ENCODE results near the gene WRNIP1. TPM values are rescaled to one million over a fixed set of nuclear protein-coding genes. Genes with fewer than 3 reads are reported as not detected.

WRNIP1 gene
- total RNA-seq, 4 donors from 2014 or later = 70.6 to 99.9 (median 84.1) TPM

- no peaks in the 10 kb centered on the region for H3K27me3 ChIP-seq
- H3K9me3 ChIP-seq = no peaks in the 10 kb centered on the region
- 83 to 87% methylated on average over 5 of the region's 5 CpGs for WGBS, 2 donors
- no peak overlapping the region for H3K27ac ChIP-seq
- TF ChIP-seq, protein P1, sequence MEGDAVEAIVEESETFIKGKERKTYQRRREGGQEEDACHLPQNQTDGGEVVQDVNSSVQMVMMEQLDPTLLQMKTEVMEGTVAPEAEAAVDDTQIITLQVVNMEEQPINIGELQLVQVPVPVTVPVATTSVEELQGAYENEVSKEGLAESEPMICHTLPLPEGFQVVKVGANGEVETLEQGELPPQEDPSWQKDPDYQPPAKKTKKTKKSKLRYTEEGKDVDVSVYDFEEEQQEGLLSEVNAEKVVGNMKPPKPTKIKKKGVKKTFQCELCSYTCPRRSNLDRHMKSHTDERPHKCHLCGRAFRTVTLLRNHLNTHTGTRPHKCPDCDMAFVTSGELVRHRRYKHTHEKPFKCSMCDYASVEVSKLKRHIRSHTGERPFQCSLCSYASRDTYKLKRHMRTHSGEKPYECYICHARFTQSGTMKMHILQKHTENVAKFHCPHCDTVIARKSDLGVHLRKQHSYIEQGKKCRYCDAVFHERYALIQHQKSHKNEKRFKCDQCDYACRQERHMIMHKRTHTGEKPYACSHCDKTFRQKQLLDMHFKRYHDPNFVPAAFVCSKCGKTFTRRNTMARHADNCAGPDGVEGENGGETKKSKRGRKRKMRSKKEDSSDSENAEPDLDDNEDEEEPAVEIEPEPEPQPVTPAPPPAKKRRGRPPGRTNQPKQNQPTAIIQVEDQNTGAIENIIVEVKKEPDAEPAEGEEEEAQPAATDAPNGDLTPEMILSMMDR (IDR thresholded peaks at IDR 0.05) = no peak
- no peak for TF ChIP-seq POLR2A (IDR thresholded peaks at IDR 0.05)
- intact Hi-C loops (cut with DNase I) = no loop called here
- DNase-seq = no peak
- no peaks in the 10 kb centered on the region for H3K36me3 ChIP-seq
- peaks cover 0 to 3% of the 10 kb centered on the region in 2 donors for H3K4me1 ChIP-seq
- no peak overlapping the region for H3K4me3 ChIP-seq (replicated peaks in 1 of 3)
Measured at GRCh38 chr6:2752477-2753109, 12.6 kb upstream of the WRNIP1 start.

GRCh38 chr6:2753110-2753489, 12.1 kb upstream of the WRNIP1 start:
- no peak for TF ChIP-seq POLR2A (IDR thresholded peaks at IDR 0.05)
- TF ChIP-seq, protein P1 (IDR thresholded peaks at IDR 0.05) = no peak
- 68 to 74% methylated on average over 7 of the region's 7 CpGs for WGBS, 2 donors
- H3K4me1 ChIP-seq = peaks cover 0 to 3% of the 10 kb centered on the region in 2 donors

DNA sequence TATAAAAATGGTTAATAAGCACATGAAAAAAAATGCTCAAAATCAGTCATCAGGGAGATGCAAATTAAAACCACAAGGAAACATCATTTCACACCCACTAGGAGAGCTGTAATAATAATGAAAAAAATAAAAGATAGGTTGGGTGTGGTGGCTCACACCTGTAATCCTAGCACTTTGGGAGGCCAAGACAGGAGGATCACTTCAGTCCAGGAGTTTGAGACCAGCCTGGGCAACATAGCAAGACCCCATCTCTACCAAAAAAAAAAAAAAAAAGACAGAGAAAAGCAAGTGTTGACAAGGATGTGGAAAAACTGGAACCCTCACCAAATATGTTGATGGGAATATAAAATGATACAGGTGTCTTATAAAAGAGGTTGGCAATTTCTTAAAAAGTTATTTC, 11.4 kb upstream of the WRNIP1 start:
- TF ChIP-seq, protein P1 (IDR thresholded peaks at IDR 0.05) = no peak
- no peak for TF ChIP-seq POLR2A (IDR thresholded peaks at IDR 0.05)
- H3K4me3 ChIP-seq (replicated peaks in 1 of 3) = no peak overlapping the region
- DNase-seq = no peak
- intact Hi-C loops (cut with DNase I) = no loop called here
- no peaks in the 10 kb centered on the region for H3K36me3 ChIP-seq
- peaks cover 0 to 3% of the 10 kb centered on the region in 2 donors for H3K4me1 ChIP-seq
- no peaks in the 10 kb centered on the region for H3K27me3 ChIP-seq
- H3K9me3 ChIP-seq = no peaks in the 10 kb centered on the region
- no peak overlapping the region for H3K27ac ChIP-seq

More at GRCh38 chr6:2753110-2753489, 12.1 kb upstream of the WRNIP1 start:
- intact Hi-C loops (cut with DNase I) = no loop called here
- Histone ChIP-seq H3K27me3 (no peaks in the 10 kb centered on the region), H3K4me3 (replicated peaks in 1 of 3) (no peak overlapping the region), H3K36me3 (no peaks in the 10 kb centered on the region), H3K27ac (no peak overlapping the region), H3K9me3 (no peaks in the 10 kb centered on the region)
- DNase-seq = no peak

GRCh38 chr6:2754393-2754792, 10.8 kb upstream of the WRNIP1 start:
- no peak for DNase-seq
- no peaks in the 10 kb centered on the region for H3K36me3 ChIP-seq
- no peak overlapping the region for H3K27ac ChIP-seq
- 89 to 91% methylated on average over 2 to 3 of the region's 3 CpGs for WGBS, 2 donors
- no peaks in the 10 kb centered on the region for H3K9me3 ChIP-seq
- peaks cover 0 to 3% of the 10 kb centered on the region in 2 donors for H3K4me1 ChIP-seq
- H3K4me3 ChIP-seq (replicated peaks in 1 of 3) = no peak overlapping the region
- intact Hi-C loops (cut with DNase I) = no loop called here
- H3K27me3 ChIP-seq = no peaks in the 10 kb centered on the region
- TF ChIP-seq, protein P1 (IDR thresholded peaks at IDR 0.05) = no peak
- TF ChIP-seq POLR2A (IDR thresholded peaks at IDR 0.05) = no peak

DNA sequence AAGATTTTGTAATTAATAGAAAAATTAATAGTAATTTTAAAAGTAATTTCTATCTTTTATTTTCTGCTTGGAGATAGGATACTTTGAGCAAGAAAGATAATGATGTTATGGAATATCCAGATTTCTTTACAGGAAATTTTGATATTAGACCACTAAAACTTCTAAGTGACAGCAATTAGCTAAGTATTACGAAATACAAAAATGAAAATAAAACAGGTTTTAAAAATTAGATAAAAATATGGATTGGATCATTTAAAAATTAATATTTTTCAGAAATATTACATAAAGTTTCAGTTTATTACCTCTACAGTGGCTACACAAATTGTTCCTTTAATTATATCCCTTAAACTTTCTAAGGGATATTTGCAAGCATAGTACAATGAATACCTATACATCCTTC, 10.3 kb upstream of the WRNIP1 start:
- no peak overlapping the region for H3K27ac ChIP-seq
- no peaks in the 10 kb centered on the region for H3K27me3 ChIP-seq
- H3K4me3 ChIP-seq (replicated peaks in 1 of 3) = no peak overlapping the region
- TF ChIP-seq POLR2A (IDR thresholded peaks at IDR 0.05) = no peak
- TF ChIP-seq, protein P1 (IDR thresholded peaks at IDR 0.05) = no peak
- intact Hi-C loops (cut with DNase I) = no loop called here
- no peaks in the 10 kb centered on the region for H3K9me3 ChIP-seq
- no peak for DNase-seq
- H3K36me3 ChIP-seq = no peaks in the 10 kb centered on the region
- peaks cover 0 to 3% of the 10 kb centered on the region in 2 donors for H3K4me1 ChIP-seq
- WGBS, 2 donors = 87 to 97% methylated on average over 1 of the region's 1 CpG

Data from thyroid gland (tissue), 4 donors.